Right renal pelvis (tissue), 4 donors: ENCODE results near the gene RTN4. TPM values are rescaled to one million over a fixed set of nuclear protein-coding genes. Genes with fewer than 3 reads are reported as not detected.

ENCODE experiments used
- DNase-seq, 4 donors: peaks; one replicate each; pipeline ENCODE4 v3.0.0-alpha.2; 2013; ENCODE audit warnings: low read depth in 4 of 4, low spot score in 3 of 4, missing footprints in 1 of 4
- polyA plus RNA-seq, 4 donors: library from polyadenylated mRNA; unstranded; fragments of 120-200 nt; gene quantifications; one replicate each; pipeline ENCODE4 v1.2.1, GENCODE V29; 2013; ENCODE audit not compliant: insufficient read length in 4 of 4

RTN4 gene
- polyA plus RNA-seq, 4 donors, result 347 to 402 (median 378) TPM

DNA sequence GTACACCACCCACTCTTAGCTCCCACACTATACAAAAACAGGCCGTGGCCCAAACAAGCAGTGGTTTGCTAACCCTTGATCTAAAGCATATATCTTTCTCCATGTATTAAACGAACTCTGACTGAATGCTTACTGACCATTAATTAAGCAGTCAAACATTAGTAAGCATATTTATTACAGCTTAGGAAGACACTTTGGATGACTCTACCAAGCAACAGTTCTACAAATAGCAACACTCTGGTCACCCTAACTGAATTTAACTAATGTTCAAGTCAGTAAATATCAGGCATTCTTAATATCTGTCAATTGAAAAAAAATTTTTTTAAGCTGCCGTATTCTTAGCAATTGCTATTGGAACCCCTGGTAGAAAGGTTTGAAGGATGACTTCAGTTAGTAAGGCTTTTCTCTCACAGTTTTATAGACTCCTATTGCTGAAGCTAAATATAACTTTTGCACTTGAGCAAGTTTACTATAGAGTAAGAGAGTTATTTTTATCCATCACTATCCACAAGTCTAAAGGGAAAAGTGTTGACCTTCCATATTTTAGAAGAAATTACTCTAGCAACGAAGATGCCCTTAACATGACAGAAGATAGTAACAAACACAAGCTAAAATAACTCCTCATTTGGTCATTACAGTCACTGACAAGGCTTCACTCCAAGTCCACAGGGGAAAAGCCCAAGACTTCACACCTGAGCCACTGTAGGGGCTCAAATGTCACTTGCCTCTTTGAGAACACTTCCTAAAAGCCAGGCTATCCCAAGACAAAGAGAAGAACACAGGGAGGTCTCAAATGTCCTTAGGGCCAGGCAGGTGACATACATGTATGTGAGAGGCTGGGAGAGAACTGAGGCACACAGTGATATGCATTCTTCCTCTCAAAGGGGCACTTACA is 74.4 kb downstream of the RTN4 start:
- DNase-seq, result no peak

DNA sequence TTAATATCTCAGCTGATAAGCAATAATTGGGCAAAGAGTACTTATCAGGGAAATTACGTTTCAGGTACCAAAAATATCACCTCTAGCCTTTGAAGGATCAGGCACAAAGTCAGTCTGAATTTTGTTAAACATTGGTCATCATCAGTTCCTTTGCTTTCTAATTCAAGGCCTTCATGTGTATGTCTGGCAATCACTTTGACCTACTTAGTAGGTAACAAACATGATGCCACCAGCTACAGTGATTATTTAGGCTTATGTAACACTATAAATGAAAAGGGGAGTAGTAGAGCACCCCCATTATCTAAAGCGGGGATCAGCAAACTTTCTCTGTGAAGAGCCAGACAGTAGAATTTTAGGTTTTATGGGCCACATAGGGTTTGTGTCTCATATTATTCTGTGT is 75.1 kb downstream of the RTN4 start:
- no peak for DNase-seq

DNA sequence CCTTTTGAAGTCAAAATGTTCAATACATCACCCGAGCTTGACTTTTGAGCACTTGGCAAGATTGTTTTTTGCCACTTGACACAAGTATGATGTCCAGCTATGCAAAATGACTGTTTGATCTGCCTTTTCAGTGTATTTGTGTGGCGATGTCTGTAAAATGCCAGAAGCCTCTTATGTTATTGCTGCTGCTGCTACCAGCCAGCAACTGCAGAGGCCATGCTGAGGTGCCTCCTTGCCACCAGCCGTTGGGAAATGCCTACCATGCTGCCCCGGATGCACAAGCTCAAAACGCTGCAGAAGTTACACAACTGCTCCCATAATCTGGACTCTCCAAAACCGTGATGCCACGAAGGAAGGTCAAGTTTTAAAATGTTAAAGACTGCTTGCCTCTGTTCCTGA is 80.3 kb downstream of the RTN4 start:
- DNase-seq, result no peak

DNA sequence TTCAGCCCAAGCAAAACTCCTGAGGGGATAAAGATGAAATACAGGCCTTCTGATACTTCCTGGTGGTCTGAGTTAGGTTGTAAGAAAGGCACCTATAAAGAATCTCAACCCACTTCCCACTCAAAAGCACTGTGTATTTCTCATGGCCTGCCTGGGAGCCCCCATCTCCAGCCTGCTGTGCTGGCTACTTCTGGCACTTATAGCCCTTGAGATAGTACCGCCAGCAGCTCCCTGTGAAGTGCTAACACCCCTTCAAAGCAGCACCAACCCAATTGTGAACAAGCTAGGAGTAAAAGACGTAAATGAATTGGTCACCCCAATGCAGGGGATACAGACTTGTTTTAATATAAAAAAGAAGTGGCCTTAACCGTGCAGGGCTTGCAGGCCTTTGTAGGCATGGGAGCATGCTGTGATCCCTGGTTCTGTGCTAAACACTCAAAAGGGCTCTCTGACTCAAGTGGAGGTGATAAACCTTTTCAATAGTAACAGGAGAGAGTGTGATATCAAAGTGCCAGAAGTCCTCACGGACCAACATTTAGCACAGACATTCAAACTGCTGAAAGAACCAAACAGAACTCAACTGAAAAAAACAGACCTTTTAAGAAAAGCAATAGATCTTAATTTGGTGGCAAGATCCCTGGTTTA is 80.8 kb downstream of the RTN4 start:
- no peak for DNase-seq

DNA sequence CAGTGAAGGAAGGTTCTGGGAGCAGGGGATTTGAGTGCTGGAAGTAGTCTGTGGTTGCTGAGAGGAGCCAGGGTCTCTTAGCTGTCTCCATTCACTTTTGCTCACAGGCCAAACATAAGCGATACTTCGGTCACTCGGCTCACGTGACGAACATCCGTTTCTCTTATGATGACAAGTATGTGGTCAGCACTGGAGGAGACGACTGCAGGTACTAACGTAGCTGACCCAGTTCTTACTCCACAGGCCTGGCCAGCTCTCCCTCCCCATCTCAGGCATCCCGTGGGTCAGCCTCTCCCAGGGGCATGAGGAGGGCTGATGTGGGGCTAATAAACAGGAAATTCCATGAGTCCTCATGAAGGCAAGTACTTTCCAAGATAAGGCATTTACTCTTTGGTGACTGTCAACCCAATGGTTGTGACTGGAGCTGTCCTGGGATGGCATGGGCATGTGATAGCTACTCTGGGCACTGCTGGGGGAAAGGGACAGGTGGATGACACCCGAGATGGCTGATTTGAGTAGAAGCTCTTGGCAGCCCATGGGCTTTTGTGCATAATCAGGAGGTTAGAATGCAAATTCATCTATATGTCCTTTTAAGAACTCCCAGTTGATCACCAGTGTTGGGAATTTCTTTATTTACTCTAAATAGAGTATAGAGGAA is 81.6 kb downstream of the RTN4 start:
- no peak for DNase-seq

DNA sequence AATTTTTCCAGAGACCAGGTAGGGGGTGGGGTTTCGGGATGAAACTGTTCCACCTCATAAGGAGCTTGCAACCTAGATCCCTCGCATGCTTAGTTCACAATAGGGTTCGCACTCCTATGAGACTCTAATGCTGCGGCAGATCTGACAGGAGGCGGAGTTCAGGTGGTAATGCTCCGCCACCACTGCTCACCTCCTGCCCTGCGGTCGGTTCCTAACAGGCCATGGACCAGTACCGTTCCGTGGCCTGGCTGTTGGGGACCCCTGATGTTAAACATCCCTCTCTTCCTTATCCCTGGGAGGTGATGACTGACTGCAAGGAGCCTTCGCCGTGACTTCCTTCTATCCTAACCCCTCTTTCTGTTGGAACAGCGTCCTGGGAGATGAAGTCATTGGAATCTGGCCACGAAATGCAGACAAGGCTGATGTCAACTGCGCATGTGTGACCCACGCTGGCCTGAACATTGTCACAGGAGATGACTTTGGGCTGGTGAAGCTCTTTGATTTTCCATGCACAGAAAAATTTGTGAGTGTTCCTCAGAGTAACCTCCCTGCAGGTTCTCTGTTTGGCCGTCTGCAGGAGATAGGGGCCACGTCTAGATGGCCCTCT is 82.4 kb downstream of the RTN4 start:
- DNase-seq, result no peak

DNA sequence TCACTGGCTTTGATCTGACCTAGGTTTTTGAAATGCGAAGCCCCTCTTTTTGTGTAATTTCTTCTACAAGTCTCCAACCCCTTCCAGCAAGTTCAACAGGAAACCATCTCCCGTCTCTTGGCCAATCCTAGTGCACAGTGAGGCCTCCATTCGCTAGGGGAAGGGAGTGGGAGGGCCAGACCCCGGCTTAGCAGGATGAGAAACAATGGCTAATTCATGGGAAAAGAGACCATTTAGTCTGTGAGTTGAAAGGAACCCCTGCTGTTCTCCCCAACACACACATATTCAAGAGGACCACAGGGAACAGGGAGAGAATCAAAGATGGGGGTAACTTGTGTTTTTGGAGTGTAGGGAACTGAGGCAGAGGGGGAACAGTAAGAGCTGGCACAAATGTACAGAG is 83.0 kb downstream of the RTN4 start:
- DNase-seq, result no peak

DNA sequence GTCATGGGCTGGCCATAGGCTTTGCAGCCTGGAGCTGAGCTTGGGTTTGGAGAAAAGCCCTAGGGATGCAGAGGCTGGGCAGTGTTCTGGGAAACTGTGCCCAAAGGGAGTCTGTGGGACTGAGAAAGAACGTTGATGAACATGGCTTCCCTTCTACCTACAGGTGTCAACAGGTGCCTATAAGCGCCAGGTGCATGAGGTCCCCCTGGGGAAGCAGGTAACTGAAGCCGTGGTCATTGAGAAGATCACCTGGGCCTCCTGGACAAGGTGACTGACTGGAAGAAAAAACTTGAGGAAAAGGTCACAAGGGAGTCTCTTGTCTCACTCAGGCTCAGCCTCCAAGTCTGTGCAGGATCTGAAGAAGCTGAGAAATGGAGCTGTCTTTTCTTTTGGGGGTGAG is 83.4 kb downstream of the RTN4 start:
- DNase-seq, result no peak

DNA sequence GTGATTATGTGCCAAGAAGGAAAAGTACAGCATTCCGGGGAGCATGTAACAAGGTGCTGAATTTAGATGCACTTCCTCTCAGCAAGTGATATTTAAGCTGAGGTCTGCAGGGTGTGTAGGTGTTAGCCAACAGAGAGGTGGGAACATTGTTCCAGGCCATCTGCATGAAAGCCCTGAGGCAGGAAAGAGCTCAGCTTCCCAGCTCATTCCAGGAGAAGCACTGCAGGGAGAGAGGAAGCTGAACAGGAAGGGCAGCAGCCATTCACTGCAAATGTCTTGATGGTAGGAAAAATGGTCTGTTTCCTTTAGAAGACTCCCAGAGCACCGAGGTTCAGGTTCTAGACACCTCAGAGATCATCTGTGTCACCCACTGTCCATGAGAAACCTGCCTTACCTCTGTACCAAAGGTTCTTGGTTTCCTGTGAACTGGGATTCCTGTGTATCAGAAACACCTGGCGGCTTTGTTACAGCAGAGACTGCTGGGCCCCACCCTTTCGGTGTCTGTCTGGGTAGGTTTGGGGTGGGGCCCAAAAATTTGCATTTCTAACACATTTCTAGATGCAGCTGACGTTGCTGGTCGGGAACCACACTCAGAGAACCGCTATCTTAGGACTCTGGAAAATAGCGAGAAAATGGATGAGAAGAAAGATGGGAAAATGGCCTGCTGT is 84.0 kb downstream of the RTN4 start:
- DNase-seq, result no peak

DNA sequence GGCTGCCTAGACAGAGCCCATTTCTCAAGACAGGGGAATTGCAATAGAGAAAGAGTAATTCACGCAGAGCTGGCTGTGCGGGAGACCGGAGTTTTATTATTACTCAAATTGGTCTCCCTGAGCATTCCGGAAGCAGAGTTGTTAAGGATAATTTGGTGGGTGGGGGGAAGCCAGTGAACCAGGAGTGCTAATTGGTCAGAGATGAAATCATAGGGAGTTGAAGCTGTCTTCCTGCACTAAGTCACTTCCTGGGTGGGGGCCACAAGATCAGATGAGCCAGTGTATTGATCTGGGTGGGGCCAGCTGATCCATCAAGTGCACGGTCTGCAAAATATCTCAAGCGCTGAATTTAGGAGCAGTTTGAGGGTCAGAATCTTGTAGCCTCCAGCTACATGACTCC is 84.8 kb downstream of the RTN4 start:
- no peak for DNase-seq

DNA sequence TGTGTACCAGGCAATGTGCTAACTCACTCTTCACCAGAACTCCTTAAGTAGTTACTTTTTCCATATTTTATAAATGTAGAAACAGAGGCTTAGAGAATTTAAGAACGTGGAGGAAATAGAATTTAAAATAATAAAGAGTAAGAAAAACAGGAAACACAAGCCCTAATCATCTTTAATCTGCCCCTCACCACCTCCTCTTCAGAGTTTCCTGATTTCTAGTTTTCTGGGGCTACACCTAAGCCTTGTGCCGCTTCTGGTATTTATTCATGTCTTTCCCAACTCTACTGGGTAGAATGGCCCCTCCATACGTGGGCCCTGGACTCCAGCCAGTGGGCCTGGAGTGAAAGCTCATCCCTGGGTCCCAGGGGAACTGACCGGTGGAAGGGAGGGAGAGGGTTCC is 85.4 kb downstream of the RTN4 start:
- no peak for DNase-seq

DNA sequence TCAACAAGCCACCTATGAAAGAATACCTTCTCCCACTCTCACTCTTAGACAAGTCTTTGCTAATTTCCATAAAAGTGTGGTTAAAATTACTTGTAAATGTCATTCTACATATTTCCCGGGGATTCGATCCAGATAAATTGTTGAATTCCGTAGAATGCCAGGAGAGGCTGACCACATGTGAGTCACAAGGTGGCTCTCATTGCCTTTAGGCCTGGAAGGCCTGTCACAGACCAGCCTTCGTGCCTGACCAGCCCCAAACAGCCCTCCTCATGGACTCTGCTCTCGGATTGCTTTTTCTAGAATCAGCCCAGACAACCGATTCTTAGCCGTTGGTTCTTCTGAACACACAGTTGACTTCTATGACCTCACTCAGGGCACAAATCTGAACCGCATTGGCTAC is 86.0 kb downstream of the RTN4 start:
- DNase-seq, result no peak

DNA sequence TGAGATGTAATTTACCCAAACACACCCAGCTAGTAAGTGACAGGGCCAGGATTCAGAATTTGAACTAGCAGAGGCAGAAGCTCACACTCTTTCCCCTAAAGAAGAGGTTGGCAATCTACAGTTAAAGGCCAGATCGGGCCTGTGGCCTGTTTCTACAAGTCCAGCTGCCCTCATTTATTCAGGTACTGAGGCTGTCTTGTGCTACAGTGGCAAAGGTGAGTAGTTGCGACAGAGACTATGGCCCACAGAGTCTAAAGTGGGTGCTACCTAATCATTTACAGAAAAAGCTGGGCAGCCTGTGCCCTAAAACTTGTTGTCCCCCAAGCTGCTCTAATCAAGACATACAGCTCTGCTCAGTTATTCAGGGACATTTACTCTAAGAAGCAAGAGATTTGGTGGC is 86.8 kb downstream of the RTN4 start:
- no peak for DNase-seq

DNA sequence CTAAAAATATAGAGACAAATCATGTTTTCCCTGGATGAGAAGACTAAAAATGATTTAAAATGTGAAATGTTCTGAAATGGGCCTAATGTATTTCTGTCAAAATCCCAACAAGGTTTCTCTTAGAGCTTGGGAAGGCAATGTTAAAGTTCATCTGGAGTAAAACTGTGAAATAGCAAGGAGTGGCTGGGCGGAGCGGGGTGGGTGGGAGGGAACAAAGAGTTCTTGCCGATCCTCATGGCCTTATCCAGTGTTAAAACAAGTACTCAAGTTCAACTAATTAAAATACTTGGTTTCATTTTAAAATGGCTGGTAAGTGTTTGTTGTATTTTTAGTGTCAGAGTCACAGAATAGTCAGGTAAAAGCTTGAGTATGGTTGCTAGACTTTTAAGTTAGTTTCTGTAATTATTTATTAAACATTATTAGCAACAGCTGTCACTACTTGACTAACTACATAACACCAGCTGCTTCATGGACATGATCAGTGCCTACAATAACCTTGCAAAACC is 87.3 kb downstream of the RTN4 start:
- no peak for DNase-seq

DNA sequence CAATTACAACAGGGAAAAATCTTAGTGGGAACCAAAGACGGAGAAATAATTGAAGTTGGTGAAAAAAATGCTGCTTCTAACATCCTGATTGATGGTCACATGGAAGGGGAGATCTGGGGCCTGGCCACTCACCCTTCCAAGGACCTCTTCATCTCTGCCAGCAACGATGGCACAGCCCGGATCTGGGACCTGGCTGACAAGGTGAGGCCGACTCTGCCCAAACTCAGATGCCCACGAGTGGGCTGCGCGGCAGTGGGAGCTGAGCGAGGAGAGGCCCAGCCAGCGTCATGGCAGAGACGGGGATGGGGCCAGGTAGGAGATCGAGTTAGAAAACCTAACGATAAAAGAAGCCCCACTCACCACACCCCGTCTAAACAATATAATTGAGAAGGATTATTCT is 87.7 kb downstream of the RTN4 start:
- no peak for DNase-seq

DNA sequence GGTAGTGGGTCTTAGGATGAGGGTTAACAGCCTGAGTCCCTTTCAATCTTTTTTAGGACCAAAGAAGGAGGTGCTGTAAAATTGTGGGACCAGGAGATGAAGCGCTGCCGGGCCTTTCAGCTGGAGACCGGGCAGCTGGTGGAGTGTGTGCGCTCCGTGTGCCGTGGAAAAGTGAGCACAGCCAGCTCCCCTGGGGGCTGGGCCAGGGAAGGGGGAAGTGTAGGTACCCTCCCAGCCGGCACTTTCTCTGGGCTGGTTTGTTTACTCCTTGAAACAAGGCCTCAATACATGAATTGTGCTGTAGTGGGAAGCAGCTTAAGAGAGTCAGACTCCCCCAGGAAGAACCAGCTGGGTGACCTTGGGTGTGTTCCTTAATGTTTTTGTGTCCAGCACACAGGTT is 90.1 kb downstream of the RTN4 start:
- DNase-seq, result no peak

DNA sequence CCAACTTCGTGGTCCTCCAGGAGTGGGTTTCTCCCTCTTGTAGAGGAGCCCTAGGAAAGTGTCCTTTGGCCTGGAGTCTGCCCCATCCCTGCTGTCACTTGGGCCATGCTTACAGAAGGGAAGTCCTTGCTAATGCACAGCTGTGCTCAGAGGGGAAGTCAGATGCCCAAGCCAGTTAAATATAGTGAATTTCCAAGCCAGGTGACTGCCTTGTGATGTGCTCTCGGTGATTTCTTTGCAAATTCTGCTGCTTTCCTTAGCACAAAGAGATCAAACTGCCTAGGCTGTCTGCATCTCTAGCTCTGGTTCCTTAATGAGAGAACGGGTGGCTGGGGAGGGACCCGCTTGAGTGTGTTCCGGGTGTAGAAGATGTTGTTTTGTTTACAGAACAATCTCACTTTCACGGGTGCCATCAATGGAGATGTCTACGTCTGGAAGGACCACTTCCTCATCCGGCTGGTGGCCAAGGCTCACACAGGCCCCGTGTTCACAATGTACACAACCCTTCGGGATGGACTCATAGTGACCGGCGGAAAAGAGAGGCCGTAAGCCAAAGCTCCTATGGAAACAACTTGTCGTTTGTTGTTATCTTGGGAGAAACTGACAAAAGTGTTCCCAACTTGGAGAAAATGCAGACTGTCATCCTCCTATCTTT is 91.4 kb downstream of the RTN4 start:
- DNase-seq, result no peak

DNA sequence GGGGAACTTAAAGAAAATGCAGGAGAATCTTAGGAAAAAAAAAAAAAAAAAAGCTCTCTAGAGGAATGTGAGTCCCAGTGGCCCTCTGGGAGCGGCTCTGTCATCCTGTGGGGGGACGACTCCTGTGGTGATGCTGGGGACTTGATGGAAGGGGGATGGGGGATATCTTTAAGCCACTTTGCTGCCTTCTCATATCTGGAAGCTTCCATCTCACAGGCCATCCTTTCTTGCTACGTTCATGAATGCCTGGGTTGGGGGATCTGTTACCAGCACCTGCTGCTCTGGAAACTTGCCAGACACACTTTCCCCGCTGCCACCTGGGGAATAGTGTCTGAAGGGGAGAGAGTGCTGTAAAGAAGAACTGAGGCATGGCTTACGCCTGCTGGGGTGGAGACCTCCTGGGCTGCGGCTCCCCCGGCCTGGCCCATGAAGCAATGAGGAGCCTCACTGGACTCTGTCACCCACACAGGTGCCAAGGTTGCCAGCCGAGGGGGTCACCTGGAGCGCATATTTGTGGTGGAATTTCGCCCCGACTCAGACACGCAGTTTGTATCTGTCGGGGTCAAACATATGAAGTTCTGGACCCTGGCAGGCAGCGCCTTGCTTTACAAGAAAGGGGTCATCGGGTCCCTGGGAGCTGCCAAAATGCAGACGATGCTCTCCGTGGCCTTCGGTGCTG is 92.8 kb downstream of the RTN4 start:
- no peak for DNase-seq

DNA sequence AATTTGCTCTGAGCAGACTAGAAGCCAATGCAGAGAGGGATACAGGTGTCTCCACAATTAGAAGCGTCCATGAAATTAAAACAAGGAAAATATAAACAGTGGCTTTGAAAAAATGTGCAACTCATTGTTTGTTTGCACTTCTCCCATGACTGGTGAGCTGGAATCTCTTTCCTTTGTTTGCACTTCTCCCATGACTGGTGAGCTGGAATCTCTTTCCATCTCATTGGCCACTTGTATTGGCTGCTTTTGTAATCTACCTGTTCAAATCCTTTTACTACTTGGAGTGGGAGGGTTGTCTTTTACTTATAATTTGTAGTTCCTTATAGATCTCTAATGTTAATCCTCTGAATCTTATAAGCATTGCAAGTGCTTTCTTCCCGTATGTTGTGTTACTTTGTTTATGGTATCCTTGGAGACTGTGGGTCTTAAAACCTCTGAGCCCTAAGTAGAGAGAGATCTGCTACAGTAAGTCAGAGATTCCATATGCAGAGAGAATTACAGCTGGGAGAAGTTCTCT is 94.1 kb downstream of the RTN4 start:
- DNase-seq, result no peak
